HepG2 (cell line): ENCODE results near the gene ASAP2. TPM values are rescaled to one million over a fixed set of nuclear protein-coding genes. Genes with fewer than 3 reads are reported as not detected.

Source experiments
- ARNTL ChIP-seq: sonication (generic); formaldehyde crosslinking; IDR thresholded peaks from 2 replicates; pipeline ENCODE4 v1.4.0; 2020; ENCODE audit warnings: mild to moderate bottlenecking, missing genetic modification reagents
- ATF7-NPFF ChIP-seq: sonication (generic); formaldehyde crosslinking; IDR thresholded peaks from 2 replicates; pipeline ENCODE4 v1.8.1; 2023; ENCODE audit warnings: mild to moderate bottlenecking, low read depth, missing genetic modification reagents, moderate library complexity
- CBFB ChIP-seq: sonication (generic); formaldehyde crosslinking; IDR thresholded peaks from 2 replicates; pipeline ENCODE4 v1.4.0; 2020; ENCODE audit warnings: missing genetic modification reagents
- CENPT ChIP-seq: sonication (generic); formaldehyde crosslinking; IDR thresholded peaks from 2 replicates; pipeline ENCODE4 v1.8.0; 2022; ENCODE audit warnings: low read depth, mild to moderate bottlenecking, moderate library complexity, missing genetic modification reagents
- DRAP1 ChIP-seq: IDR thresholded peaks from 2 replicates; pipeline ENCODE4 v1.6.1; 2016; ENCODE audit warnings: missing genetic modification reagents, missing compliant biosample characterization
- HNRNPL ChIP-seq: fragments of 200-400 bp; formaldehyde crosslinking; IDR thresholded peaks from 2 replicates; pipeline ENCODE4 v1.6.1; 2017; ENCODE audit warnings: mild to moderate bottlenecking, low read depth, low read length
- ISX ChIP-seq: sonication (generic); formaldehyde crosslinking; conservative IDR thresholded peaks from 2 replicates; pipeline ENCODE4 v1.5.0; 2020; ENCODE audit warnings: missing genetic modification reagents
- KLF16 ChIP-seq, 2 experiments: sonication (generic) in 1 of 2; formaldehyde crosslinking in 1 of 2; IDR thresholded peaks; 2 replicates each; pipeline versions ENCODE4 v1.6.1 to v1.8.0; 2016 to 2023; ENCODE audit warnings: missing genetic modification reagents in 2 of 2, missing compliant biosample characterization in 1 of 2
- MED13 ChIP-seq: sonication (generic); formaldehyde crosslinking; IDR thresholded peaks from 2 replicates; pipeline ENCODE4 v1.5.0; 2020; ENCODE audit warnings: missing genetic modification reagents
- MTERF4 ChIP-seq: sonication (generic); formaldehyde crosslinking; IDR thresholded peaks from 2 replicates; pipeline ENCODE4 v1.8.0; 2023; ENCODE audit warnings: mild to moderate bottlenecking, missing genetic modification reagents
- MZF1 ChIP-seq: sonication (generic); formaldehyde crosslinking; IDR thresholded peaks from 2 replicates; pipeline ENCODE4 v1.8.1; 2023; ENCODE audit warnings: mild to moderate bottlenecking, missing genetic modification reagents, borderline replicate concordance
- NBN ChIP-seq: fragments of 450-650 bp; conservative IDR thresholded peaks from 2 replicates; pipeline ENCODE4 v1.6.1; 2017
- PHF5A ChIP-seq: IDR thresholded peaks from one replicate; pipeline ENCODE4 v1.6.1; 2018; ENCODE audit warnings: low read depth, missing genetic modification reagents; ENCODE audit not compliant: unreplicated experiment
- RFXAP ChIP-seq: sonication (generic); formaldehyde crosslinking; IDR thresholded peaks from 2 replicates; pipeline ENCODE4 v1.4.0; 2020; ENCODE audit warnings: missing genetic modification reagents, borderline replicate concordance
- SYNCRIP ChIP-seq: fragments of 200-400 bp; formaldehyde crosslinking; IDR thresholded peaks from 2 replicates; pipeline ENCODE4 v1.6.1; 2018; ENCODE audit warnings: mild to moderate bottlenecking, low read depth, low read length; ENCODE audit not compliant: insufficient read depth
- ZBTB38 ChIP-seq: sonication (generic); formaldehyde crosslinking; IDR thresholded peaks from 2 replicates; pipeline ENCODE4 v1.5.1; 2020; ENCODE audit warnings: mild to moderate bottlenecking, missing genetic modification reagents
- ZNF3 ChIP-seq: IDR thresholded peaks from 2 replicates; pipeline ENCODE4 v1.7.0; 2017; ENCODE audit warnings: inconsistent platforms
- ZNF383 ChIP-seq: sonication (generic); formaldehyde crosslinking; IDR thresholded peaks from 2 replicates; pipeline ENCODE4 v1.4.0; 2020; ENCODE audit warnings: missing genetic modification reagents, mild to moderate bottlenecking, borderline replicate concordance
- ZNF652 ChIP-seq: IDR thresholded peaks from 2 replicates; pipeline ENCODE4 v1.6.1; 2016; ENCODE audit warnings: low read depth, borderline replicate concordance
- polyA plus RNA-seq, 8 experiments: library from polyadenylated mRNA; depleted of rRNA in 3 of 8; stranded (reverse) in 7 of 8; unstranded in 1 of 8; fragments of >200 nt; fragmentation: Illumina TruSeq in 4 of 8; extraction: Trizol in 4 of 8; gene quantifications; 2 replicates each; pipeline versions ENCODE4 v1.2.1 to v1.2.3, GENCODE V29; 2011 to 2016; ENCODE audit warnings: low read depth in 4 of 8, missing spikeins in 1 of 8, mixed read lengths in 1 of 8; ENCODE audit not compliant: insufficient read depth in 1 of 8
- total RNA-seq, 5 experiments: library from RNA; depleted of rRNA; stranded (reverse); fragments of >200 nt; fragmentation: Illumina TruSeq; extraction: Trizol; gene quantifications; 2 replicates each; pipeline ENCODE4 v1.2.3, GENCODE V29; 2016; ENCODE audit warnings: low read depth in 1 of 5
- TF ChIP-seq, protein P1 (sequence below), 2 experiments: sonication (generic) in 1 of 2; formaldehyde crosslinking in 1 of 2; IDR thresholded peaks; 2 replicates each; pipeline versions ENCODE4 v1.4.0 to v1.6.1; 2016 to 2020; ENCODE audit warnings: borderline replicate concordance in 1 of 2, low read depth in 1 of 2, mild to moderate bottlenecking in 1 of 2, missing genetic modification reagents in 1 of 2
- TF ChIP-seq, protein P2 (sequence below): IDR thresholded peaks from 2 replicates; pipeline ENCODE4 v1.4.0; 2020; ENCODE audit warnings: mild to moderate bottlenecking, missing genetic modification reagents

Gene ASAP2
- total and polyA plus RNA-seq, 2 of the 13 experiments (the other 11 are each of a cell fraction or from before 2014, with no cell fraction given) = 7.3 to 22.3 TPM

DNA sequence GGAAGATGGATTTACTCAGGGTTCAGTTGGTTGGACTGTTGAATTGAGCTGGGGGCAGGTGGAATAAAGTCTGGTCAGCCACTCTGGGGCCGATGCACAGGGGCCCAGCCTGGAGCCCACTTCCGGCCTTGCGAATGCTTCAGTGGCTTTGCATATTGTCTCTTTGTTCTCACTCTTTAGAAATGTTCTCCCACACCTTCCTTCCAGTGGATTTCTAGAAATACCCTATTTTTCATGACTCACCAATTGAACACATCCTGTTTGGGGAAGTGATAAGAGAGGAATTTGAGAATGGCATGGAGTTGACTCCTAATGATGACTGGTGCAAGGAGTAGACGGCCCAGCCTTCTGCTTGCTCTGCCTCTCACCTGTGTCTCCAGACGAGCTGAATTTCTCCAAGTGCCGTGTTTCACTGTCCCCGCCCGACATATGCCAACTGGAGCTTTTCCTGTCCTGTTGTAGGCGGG is 28.1 kb downstream of the ASAP2 start (continued):
- TF ChIP-seq, protein P1, sequence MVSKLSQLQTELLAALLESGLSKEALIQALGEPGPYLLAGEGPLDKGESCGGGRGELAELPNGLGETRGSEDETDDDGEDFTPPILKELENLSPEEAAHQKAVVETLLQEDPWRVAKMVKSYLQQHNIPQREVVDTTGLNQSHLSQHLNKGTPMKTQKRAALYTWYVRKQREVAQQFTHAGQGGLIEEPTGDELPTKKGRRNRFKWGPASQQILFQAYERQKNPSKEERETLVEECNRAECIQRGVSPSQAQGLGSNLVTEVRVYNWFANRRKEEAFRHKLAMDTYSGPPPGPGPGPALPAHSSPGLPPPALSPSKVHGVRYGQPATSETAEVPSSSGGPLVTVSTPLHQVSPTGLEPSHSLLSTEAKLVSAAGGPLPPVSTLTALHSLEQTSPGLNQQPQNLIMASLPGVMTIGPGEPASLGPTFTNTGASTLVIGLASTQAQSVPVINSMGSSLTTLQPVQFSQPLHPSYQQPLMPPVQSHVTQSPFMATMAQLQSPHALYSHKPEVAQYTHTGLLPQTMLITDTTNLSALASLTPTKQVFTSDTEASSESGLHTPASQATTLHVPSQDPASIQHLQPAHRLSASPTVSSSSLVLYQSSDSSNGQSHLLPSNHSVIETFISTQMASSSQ (IDR thresholded peaks at IDR 0.05; ENCODE audit: low read depth) = peak; percentile 46; the same call in 1 of the 2 replicates
- TF ChIP-seq, protein P1 (CRISPR knock-in tag; IDR thresholded peaks at IDR 0.05; ENCODE audit: borderline replicate concordance) = no peak
- 0 out of 2 replicates have a peak, but pooled peaks have one; percentile 23 for TF ChIP-seq ZNF652 (CRISPR knock-in tag)
- no peak for TF ChIP-seq CENPT
- no peak for TF ChIP-seq ZNF383 (CRISPR knock-in tag)
- no peak for TF ChIP-seq ZBTB38 (CRISPR knock-in tag)
- peak in 1 of 2 experiments; percentile 79; a peak in 2 of 4 replicates for TF ChIP-seq KLF16 (CRISPR knock-in tag; IDR thresholded peaks at IDR 0.05)
- peak; percentile 10; the same call in 1 of the 2 replicates for TF ChIP-seq DRAP1 (CRISPR knock-in tag)
- no peak for TF ChIP-seq HNRNPL
- TF ChIP-seq MTERF4 (CRISPR knock-in tag) = 0 out of 2 replicates have a peak, but pooled peaks have one; percentile 33
- TF ChIP-seq, protein P2, sequence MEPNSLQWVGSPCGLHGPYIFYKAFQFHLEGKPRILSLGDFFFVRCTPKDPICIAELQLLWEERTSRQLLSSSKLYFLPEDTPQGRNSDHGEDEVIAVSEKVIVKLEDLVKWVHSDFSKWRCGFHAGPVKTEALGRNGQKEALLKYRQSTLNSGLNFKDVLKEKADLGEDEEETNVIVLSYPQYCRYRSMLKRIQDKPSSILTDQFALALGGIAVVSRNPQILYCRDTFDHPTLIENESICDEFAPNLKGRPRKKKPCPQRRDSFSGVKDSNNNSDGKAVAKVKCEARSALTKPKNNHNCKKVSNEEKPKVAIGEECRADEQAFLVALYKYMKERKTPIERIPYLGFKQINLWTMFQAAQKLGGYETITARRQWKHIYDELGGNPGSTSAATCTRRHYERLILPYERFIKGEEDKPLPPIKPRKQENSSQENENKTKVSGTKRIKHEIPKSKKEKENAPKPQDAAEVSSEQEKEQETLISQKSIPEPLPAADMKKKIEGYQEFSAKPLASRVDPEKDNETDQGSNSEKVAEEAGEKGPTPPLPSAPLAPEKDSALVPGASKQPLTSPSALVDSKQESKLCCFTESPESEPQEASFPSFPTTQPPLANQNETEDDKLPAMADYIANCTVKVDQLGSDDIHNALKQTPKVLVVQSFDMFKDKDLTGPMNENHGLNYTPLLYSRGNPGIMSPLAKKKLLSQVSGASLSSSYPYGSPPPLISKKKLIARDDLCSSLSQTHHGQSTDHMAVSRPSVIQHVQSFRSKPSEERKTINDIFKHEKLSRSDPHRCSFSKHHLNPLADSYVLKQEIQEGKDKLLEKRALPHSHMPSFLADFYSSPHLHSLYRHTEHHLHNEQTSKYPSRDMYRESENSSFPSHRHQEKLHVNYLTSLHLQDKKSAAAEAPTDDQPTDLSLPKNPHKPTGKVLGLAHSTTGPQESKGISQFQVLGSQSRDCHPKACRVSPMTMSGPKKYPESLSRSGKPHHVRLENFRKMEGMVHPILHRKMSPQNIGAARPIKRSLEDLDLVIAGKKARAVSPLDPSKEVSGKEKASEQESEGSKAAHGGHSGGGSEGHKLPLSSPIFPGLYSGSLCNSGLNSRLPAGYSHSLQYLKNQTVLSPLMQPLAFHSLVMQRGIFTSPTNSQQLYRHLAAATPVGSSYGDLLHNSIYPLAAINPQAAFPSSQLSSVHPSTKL (CRISPR knock-in tag) = peak; percentile 87
- no peak for TF ChIP-seq MZF1 (CRISPR knock-in tag)
- no peak for TF ChIP-seq ISX (CRISPR knock-in tag)
- TF ChIP-seq SYNCRIP = no peak
- TF ChIP-seq CBFB = no peak; the same call in 1 of the 2 replicates
- TF ChIP-seq ZNF3 = no peak
- 0 out of 2 replicates have a peak, but pooled peaks have one; percentile 11 for TF ChIP-seq ARNTL (CRISPR knock-in tag)
- TF ChIP-seq MED13 = 0 out of 2 replicates have a peak, but pooled peaks have one; percentile 52
- no peak for TF ChIP-seq ATF7-NPFF (CRISPR knock-in tag)
- TF ChIP-seq NBN = no peak
- TF ChIP-seq RFXAP (CRISPR knock-in tag) = 0 out of 2 replicates have a peak, but pooled peaks have one; percentile 13
- TF ChIP-seq PHF5A (CRISPR knock-in tag) = no peak
